Measurements from ENCODE around the gene KLK2.
"Not testable (repeated sequence)": the region's sequence is repeated elsewhere in the genome, so short reads cannot be mapped to it uniquely, and the experiment has no call there.

Gene KLK2

DNA sequence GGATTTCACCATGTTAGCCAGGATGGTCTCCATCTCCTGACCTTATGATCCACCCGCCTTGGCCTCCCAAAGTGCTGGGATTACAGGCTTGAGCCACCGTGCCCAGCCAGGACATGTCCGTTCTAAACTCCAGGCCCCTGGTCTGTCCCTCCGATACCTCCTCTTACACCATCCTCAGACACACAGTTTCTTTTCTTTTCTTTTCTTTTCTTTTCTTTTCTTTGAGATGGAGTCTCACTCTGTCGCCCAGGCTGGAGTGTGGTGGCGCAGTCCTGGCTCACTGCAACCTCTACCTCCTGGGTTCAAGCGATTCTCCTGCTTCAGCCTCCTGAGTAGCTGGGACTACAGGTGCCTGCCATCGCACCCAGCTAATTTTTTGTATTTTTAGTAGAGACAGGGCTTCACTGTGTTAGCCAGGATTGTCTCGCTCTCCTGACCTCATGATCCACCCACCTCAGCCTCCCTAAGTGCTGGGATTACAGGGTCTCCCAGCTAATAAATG lies 22.9 kb downstream of the KLK2 start:
- not testable (repeated sequence) for DNase-seq

DNA sequence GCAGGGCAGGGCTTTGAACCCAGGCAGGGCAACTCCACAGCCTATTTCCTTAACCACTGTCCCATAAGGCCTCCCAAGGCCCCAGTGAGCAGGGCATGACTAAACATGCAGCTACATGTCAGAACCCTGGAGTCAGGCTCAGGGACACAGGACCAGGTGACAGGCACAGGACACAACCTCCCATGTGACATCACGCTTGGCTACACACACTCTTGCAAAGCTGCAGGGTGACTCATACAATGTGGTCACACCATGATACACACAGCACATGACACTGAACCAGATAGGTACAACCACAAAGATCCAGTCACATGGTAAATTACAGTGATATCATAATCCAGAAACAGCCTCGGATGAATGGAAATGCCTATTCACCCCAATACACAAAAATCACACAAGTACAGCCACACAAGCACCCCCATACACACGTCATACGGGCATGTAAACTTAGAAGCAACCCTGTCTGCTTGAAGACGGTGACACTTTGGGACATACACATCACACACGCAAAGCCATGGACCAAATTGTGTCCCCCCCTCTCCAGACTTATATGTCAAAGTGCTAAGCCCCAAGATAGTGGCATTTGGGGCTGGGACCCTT lies 23.5 kb downstream of the KLK2 start:
- peak in 1 of 2 experiments; percentile 50 for DNase-seq

DNA sequence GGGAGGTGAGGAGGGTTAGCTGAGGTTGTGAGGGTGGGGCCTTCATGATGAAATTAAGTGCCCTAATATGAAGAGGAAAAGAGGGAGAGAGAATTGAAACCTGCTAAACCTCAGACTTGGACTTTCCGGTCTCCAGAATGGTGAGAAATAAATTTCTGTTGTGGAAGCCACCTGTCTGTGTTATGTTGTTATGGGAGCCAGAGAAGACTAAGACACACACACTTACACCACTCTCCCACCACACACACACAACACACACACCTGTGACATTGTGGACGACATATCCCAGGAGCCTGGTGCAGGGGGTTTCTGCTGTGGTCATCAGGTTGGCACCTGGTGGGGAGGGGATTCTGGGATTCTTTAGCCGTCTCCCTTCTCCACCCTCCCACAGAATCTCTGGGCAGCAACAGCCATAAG lies 24.0 kb downstream of the KLK2 start:
- no peak for DNase-seq

DNA sequence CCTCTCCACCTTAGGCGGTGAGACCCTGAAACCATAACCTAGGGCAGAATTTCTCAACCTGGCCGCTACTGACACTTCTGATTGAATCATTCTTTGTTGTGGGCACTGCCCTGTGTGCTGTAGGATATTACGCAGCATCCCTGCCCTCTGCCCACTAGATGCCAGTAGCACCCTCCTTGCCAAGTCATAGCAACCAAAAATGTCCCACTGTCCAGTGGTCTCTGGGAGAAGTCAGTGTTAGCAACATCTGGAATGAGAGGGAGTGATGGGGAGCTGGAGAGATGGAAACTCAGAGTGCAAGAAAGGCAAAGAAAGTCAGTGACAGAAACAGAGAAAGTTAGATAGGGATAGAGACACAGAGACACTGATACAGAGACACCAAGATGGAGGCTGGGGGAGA lies 24.4 kb downstream of the KLK2 start:
- no peak for DNase-seq

DNA sequence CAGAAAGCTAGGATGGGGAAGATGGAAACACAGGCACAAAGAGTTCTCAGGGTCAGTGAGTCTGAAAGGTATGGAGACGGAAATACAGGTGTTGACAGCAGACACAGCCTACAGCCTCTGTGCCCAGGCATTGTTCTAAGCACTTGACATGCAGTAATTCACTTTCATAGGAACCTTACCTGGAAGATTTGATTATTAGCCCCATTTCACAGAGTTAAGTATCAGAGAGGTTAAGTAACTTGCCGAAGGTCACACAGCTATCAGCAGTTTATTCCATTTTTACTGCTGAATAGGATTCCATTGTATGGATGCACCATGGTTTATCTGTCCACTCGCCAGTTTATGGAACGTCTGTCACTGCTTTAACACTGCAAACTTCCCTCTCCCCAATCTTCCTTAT lies 24.8 kb downstream of the KLK2 start:
- DNase-seq = no peak

DNA sequence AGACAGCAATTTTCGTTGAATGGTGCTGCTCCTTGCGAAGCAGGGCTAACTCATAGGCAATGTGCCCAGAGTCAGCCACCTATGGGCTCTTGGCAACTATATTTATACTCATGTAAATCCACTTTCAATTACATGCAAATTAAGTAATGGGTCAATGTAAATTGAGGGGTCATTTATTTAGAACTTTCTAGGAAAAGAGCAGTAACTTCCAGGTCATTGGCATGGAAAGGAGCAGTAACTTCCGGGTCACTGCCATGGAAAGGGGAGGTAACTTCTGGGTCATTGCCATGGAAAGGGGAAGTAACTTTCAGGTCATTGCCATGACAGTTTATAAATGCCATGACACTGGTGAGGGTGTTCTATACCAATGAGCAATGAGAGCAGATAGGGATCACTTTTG lies 26.3 kb downstream of the KLK2 start:
- no peak for DNase-seq

DNA sequence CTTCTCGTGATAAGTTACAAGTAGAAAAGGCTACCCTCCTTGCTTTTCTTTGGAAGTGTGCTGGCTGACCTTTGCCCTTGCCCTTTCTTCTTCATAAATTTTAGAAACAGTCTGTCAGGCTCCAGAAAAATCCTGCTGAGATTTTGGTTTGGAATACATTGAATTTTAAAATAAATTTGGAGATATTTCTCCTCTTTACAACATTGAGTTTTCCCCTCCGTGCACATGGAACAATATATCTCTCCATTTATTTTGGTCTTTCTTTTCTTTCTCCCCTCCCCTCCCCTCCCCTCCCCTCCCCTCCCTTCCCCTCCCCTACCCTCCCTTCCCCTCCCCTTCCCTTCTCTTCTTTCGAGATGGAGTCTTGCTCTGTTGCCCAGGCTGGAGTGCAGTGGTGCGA lies 29.4 kb downstream of the KLK2 start:
- no peak for DNase-seq

- peak; percentile 67 for DNase-seq
Measured at GRCh38 chr19:50906217-50906616, 33.0 kb downstream of the KLK2 start.

DNA sequence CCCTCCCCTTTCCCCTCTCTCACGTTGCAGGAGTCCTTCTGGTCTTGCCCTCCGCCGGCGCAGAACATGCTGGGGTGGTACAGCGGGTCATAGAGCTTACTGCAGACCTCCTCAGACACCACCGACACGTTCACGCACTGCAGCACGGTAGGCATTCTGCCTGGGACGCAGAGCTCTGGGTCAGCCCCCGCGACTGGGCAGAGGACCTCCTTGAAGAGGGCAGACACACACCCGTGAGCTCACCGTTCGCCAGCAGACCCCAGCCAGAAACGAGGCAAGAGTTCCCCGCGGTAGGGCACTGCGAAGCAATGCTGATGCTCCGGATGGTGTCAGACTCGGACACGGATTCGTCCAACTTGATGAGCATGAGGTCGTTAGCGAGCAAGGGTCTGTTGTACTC lies 35.1 kb downstream of the KLK2 start:
- DNase-seq = no peak

- peak; percentile 68 to 77 for DNase-seq
Measured at GRCh38 chr19:50909240-50910070, 36.2 kb downstream of the KLK2 start.

DNA sequence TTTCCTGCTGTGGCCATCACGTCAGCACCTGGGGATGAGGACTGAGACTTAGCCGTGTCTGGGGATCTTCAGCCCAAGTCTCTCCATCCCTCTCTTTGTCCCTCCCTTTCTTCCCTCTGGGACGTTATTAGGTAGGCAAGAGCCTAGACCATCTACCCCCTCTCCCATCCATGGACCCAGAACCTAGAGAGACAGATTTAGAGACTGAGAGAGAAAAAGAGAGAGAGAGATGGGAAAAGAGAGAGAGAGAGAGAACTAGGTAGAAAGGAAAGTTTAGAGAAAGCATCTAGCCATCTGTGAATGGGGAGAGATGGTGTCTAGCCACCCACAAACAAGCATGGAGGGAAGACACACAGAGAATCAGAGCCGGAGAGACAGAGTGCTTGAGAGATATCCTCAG lies 37.5 kb downstream of the KLK2 start:
- no peak for DNase-seq

DNA sequence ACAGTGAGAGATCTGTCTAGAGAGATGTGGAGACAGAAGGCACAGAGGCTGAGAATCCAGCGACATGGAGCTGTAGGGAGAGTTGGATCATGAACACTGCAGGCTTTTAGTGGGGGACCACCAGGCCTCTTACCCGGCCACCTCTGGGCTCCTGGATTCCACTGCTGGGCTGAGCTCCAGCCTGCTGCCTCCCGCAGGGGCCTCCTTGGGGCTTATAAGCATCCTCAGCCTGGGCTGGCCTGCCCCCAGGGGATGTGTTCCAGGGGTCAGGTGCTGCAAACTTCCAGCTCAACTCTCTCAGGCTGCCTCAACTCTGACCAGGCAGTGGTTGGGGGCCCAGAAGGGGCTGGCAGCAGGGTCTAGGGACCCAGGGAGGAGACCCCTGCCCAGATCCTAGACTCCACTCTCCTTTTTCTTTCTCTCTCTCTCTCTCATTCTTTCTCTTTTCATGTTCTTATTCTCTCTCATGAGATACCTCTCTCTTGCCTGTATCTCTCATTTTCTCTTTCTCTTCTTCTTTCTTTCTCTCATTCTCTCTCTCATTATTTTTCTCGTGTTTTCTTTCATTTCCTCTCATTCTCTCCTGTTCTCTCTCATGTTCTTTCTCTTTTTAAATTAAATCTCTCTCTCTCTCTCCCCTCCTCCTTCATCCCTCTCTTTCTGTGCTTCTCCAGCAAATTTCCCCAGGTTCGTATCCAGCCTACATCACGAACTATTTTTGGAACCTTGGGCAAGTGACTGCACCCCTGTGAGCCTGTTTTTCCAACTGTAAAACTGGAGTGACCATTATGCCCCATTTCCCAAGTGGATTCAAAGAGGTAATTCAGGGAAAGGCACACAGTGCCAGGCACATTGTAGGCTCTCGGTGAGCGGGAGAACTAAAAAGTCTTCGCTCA lies 38.2 kb downstream of the KLK2 start, which contains the start of gene KLK4:
Gene KLK4, minus strand, starts transcription at position 190 of the 896 bp plus-strand sequence. CDS start 657 bp downstream, outside the sequence.
- no peak for DNase-seq

GRCh38 chr19:50912102-50912599 lies 38.9 kb downstream of the KLK2 start:
- DNase-seq = no peak

GRCh38 chr19:50912727-50913716 lies 39.8 kb downstream of the KLK2 start:
- peak; percentile 56 to 69 for DNase-seq

DNA sequence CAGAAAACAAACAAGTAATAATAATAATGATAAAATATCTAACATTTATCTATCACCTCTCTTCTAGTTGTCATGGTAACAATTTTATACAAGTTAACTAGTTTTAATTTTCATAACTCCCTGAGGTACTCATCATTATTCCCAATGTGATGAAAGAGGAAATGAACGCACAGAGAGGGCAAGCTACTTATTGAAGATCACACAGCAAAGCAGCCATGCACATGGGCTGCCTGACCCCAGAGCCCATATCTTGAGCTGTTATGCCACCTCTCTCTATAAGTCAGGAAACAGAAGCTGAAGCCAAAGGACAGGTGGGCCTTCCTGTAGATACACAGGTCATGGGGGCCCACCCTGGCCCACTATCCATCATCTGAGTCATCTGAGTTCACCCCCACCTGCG lies 42.8 kb downstream of the KLK2 start:
- no peak for DNase-seq

- no peak for DNase-seq
Measured at GRCh38 chr19:50921426-50922316, 48.4 kb downstream of the KLK2 start.

GRCh38 chr19:50922317-50922853 lies 49.1 kb downstream of the KLK2 start:
- DNase-seq = peak; percentile 78 to 83

- DNase-seq = no peak
Measured at GRCh38 chr19:50924586-50924985, 51.3 kb downstream of the KLK2 start.

GRCh38 chr19:50925734-50926133 lies 52.5 kb downstream of the KLK2 start:
- no peak for DNase-seq

DNA sequence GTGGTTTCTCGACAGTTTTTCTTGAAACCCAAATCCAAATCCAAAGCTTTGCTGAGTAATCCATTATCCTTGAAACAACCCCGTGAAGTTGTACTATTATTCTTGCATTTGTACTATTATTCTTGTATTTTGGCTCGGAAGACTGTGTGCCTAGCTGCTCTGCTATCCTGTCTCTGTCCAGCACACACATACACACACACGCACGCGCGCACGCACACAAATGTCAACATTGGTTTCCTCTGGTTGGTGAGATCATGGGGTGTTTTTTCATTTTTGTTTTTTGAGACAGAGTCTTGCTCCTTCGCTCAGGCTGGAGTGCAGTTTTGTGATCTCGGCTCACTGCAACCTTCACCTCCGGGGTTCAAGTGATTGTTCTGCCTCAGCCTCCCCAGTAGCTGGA lies 52.9 kb downstream of the KLK2 start:
- DNase-seq = no peak
